Measurements from ENCODE around the gene CMC4.

DNA sequence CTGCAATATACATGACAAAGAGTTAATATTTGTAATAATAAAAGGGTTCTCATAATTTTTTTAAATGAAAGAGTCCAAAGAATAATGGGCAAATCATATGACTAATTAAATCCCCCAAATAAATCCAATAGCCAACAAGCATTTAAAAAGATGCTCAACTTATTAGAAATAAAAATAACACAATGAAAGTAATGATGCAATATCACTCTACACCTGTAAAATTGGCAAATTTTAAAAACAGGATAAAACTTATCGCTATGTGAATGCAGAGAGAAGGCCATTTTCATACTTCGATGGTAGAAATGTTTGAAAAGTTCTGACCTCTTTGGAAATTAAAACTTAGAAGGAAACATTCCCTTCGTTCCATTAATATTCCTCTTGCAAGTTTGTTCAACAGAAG is 50.3 kb downstream of the CMC4 start:
- TF ChIP-seq CTCF (conservative IDR thresholded peaks at IDR 0.05; ENCODE audit: low read length), result no peak
- TF ChIP-seq EZH2phosphoT487 (IDR thresholded peaks at IDR 0.05; ENCODE audit: borderline replicate concordance, low read depth, low read length), result no peak

Data from OCI-LY7 (cell line).